HG02973 (cell line): ENCODE measurements around the gene ANKS1B.
"Not testable (repeated sequence)": the region's sequence is repeated elsewhere in the genome, so short reads cannot be mapped to it uniquely, and the experiment has no call there.

Source experiments
- ATAC-seq: cut with Tn5 transposase; IDR thresholded peaks from one replicate; pipeline ENCODE4 v1.9.1; 2021; ENCODE audit warnings: moderate library complexity; ENCODE audit not compliant: unreplicated experiment

The ANKS1B gene

DNA sequence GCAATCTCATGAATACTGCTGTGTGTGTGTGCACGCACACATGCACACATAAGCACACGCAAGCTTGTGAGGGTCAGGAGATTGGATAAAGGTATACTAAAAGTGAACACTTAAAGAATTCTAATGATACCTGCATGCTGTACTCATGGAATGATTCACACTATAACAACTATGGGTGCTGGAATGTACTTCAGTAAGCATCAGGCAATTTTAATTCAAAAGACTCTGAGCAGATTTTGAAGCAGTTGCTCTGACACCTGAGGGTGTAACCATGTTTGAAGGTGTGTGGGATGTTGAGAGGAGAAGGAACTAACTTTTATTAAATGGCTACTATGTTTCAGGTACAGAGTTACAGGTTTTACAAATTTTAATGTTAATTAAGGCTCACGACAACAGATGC is 275.6 kb downstream of the ANKS1B start:
- ATAC-seq, result no peak

DNA sequence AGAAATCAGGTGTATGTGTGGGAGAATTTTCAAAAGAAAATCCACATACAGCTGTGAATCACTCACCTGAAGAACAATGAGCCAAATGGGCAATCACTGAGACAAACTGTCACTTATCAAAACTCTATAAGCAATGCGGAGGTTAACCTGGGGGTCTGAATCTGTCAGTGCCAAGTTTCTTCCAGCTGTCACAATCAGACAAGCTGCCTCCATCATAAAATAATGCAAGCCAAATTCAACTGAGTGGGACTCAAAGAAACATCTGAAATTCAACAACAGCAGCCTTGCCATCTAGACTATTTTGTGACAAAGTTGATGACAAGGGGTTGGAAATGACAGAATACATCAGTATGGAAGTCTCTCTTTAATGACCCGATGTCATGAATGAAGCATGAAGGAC is 276.9 kb downstream of the ANKS1B start:
- no peak for ATAC-seq

DNA sequence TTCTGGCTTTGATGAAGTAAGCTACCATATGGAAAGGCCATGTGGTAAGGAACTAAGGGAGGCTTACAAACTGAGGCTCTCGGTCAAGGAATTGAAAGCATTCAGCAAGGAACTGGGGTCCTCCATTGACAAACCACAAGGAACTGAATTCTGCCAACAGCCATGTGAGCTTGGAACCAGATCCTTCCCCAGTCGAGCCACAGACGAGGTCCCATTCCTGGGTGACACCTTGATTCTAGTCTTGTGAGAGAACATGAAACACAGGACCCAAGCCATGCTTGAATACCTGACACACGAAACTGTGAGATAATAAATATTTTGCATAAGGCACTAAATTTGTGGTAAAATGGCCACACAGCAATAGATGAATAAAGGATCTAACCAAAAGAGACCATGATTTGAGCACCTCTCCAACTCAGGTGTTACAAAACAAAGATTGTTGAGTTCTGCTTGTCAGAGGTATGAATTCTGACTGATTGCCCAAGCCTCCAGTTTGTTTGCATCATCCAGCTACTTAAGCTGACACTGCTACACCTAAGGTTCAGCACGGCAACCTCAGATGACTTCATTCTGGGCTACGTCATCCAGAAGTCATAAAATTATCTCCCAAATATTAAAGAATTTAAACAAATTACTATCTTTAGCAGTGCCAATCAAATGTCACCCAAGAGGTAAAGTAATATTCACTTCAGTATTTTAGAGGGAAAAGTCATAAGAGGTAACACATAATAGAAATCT is 277.8 kb downstream of the ANKS1B start:
- ATAC-seq, result no peak

DNA sequence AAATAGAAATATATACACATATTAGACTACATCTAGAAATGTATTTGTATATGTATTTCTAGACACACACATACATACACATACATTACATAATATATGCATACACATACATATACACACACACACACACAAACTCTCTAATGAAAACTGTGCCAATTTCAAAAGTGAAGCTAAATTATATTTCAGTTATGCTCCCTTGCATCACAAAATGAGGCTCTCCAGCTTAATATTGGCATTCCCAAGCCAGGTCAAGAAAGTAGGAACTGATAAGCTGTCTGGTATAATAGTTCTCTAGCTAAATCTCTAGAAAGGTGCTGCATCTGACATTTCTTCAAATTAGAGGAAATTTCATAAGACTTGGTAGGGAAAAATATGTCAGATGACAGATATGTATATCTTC is 280.3 kb downstream of the ANKS1B start:
- ATAC-seq, result no peak

DNA sequence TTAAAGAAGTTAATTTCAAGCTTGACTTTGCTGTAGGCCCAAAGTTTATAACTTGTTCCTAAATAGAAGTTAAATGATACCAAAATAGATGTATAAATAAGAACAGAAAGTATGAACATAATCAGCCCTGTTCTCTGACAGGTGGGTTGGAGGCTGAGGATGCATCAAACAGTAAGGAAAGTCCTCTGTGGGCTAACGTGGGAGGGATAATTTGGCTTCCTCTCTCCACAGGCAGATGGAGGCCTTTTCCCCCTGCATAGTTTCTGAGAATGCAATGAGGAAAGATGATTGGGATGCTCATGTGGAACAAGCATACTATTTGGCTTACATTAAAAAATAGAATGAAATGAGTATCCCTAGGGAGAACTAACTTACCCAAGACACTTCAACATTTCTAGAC is 280.7 kb downstream of the ANKS1B start:
- ATAC-seq, result no peak

DNA sequence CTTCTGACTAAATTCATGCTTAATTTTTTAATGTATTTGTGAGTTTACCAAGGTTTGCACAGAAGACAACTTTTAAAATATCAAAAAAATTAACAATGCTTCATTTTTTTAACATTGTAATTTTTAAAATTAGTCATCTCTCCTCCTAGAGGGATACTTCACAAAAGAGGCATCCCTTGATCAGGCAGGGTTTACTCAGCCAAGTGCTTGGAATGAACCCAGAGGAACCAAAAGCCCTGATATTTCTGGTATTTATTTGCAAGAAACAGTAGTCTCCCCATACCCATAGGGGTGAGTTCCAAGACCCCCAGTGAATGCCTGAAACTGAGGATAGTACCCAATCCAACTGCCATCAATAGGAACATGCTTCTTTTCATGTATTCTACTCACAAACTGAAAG is 284.7 kb downstream of the ANKS1B start:
- ATAC-seq, result no peak

DNA sequence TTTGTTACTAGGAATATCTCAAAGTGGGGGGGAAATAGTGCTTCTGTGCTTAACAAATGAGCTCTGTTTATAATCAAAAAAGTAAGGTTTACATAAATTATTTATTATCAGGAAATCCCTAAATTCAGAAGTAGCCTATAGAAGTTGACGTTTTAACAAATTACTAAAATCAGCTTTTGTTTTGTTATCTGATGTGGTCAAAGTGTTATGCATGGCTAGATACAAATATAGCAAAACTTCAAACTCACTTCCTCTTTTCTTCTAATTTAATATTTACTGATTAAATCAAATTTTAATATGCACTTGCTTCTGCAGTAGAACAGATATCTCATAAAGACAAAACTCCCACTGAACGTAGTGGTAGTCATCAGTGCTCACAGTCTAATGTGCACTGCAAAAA is 289.7 kb downstream of the ANKS1B start:
- no peak for ATAC-seq

DNA sequence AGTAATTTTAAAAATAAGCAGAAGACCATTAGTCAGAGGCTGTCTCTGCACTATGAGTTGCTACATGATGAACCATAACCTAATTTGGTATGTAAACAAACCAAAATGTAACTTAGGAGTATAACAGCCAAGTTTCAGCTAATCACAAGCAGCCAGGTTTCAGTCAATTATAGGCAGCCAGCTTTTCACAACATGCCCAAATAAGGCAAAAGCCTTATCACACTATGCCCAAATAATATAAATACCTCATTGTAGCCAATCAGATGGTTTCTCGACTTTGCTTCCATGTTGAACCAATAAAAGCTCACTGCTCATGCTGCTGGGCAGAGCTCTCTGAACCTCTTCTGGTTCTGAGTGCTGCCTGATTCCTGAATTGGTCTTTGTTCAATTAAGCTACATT is 298.6 kb downstream of the ANKS1B start:
- no peak for ATAC-seq

DNA sequence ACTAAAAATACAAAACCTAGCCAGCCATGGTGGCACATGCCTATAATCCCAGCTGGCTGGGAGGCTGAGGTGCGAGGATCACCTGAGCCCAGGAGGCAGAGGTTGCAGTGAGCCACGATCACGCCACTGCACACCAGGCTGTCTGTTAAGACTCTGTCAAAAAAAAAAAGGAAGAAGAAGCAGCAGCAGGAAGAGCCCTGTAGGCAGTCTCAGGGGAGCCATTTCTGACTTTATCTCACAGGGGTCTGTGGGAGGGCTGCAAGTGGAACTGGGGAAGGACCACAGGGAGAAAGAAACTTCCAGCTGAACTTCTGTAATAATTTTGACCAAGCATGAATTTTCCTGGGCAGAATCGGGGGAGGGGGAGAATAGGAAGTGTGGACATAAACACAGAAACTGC is 304.5 kb downstream of the ANKS1B start:
- no peak for ATAC-seq

DNA sequence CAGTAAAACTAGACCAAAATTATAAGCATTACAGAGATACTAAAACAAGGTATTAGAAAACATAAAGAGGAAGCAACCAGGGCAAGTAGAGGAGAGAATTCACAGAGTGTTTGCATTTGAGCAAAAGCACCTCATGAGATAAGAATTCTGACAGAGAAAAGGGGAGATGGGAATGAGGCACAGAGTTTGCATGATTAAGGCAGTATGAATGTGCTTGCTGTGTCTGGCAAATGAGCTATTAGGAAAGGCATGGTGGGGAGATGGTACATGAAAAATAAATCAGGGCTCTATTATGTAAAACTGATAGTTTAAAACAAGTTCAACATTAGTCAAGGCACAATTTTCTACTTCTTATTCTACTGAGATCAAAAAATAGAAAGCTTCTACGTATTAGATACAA is 314.1 kb downstream of the ANKS1B start:
- ATAC-seq, result no peak

DNA sequence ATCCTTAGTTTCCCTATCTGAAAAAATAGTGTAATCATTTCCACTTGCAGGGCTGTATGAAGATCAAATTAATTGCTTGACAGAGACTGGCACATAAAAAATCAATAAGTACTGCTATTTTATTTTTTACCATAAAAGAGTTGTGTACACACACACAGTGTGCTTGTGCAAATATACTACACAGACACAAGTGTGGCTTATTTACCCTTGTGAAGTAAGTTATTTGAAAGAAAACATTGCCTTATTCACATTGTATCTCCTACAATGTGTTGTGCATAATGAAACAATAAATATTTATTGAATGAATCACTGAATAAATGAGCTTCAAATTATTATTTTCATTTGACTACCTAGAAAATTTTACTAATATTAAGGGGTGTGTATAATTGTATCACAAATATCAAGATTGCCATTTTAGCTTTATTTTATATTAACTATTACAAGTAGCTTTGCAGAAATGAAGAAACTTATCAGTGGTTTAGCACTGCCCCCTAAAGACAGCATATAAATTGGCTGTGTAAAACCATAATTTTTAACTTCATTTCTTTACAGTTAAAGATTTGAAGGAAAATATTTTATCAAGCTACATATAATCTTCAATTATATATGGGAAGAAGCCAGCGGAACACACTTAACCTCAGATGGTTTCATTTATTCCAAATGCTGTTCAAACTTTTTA is 325.9 kb downstream of the ANKS1B start:
- ATAC-seq, result no peak

DNA sequence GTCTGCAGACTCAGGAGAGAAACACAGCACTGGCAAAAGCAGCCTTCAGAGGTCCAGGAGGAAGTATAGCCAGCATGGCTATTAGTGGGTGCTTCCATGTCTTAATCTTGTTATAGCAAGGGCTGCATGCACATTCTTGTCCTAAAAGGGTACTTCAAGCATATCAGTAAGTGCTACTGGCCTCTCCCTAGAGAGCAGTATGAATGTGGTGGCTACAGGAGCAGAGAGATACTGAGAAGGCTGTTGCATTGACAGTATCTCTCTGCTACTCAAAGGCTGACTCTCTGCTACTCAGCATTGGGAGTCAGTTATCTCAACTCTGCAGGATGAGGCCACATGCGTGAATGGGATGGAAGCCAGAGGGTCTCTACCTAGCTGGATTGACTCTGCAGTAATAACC is 335.2 kb downstream of the ANKS1B start:
- ATAC-seq, result no peak

DNA sequence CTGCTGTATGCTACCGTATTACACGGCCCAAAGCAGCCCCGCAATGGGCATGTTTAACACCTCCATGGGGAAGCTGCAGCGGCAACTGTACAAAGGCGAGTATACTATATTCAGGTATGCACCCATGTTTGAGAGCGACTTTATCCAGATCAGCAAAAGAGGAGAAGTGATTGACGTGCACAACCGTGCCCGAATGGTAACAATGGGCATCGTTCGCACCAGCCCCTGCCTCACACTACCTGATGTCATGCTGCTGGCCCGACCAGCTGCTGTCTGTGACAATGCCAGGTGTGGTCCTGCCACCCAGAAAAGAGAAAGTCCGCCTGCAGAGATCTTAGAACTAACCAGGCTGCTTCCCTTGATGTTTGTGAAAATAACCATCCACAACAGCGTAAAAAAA is 336.6 kb downstream of the ANKS1B start:
- no peak for ATAC-seq

DNA sequence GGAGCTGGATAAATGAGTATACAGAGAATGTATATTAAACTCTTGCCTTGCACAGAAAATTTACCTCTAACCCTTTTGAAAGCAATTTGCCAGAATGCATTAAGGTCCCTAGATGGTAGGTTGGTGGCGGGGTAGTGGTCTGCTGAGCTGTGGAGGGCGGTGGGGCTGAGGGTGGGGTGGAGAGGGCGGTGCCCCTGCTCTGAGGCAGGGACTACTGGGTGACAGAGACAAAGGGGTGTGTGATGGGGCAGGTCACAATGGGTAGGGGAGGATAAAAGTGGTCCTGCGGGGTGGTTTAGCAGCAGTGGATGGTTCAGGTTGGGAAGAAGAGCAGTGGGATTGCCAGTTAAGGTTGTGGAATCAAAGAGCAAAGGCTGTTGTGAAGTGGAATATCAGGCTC is 337.3 kb downstream of the ANKS1B start, which contains the start of gene GARIN6:
Gene GARIN6, plus strand, starts transcription at position 301 of the 400 bp plus-strand sequence. CDS start 422 bp downstream, outside the sequence.
- ATAC-seq, result no peak

DNA sequence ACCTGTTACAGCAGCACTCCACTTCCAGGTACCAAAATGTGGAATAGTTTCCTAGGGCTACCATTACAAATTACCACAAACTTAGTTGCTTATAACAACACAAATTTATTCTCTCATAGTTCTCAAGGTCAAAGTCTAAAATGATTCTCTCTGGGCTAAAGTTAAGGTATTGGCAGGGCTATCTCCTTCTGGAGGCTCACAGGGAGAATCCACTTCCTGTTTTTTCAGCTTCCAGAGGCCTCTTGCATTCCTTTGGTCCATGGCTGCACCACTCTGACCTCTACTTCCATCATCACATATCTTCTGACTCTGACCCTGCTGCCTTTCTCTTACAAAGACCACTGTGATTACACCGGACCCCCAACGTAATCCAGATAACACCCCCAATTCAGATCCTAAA is 340.1 kb downstream of the ANKS1B start:
- no peak for ATAC-seq

DNA sequence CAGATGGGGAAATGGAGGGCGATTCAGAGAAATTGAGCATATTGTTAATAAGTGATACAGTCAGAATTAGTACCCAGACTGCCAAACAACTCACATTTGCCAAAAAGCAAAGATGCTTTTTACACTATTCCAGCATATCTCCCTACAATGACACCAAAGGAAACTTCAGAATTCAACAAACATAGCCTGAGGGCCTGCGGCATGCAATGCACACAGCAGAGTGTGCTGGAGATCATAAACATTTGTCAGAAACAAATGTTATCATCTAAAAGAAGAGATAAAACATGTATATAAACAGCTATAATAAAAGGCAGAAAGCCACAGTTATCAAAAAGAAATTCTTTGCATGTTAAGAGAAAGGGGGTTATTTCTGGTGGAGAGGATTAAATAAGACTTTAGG is 357.3 kb downstream of the ANKS1B start:
- ATAC-seq, result no peak

DNA sequence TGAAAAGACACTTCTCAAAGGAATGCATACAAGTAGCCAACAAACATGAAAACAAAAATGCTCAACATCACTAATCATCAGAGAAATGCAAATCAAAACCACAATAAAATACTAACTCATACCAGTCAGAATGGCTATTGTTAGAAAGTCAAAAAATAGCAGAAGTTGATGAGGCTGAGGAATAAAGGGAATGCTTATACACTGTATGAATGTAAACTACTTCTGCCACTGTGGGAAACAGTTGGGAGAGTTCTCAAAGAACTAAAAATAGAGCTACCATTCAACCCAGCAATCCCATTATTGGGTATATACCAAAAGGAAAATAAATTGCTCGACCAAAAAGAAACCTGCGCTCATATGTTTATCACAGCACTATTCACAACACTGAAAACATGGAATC is 360.1 kb downstream of the ANKS1B start:
- ATAC-seq, result not testable (repeated sequence)

DNA sequence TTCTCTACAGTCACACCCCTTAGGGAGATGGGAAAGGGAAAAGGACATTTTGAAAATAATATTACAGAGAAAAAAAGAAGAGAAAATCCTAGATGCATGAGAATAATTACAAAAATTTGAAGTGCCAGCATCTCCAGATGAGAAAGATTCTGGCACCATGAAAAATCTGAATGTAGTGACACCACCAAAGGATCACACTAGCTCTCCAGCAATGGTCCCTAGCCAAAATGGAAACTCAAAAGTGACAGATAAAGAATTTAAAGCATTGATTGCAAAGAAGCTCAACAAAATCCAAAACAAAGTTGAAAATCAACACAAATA is 364.6 kb downstream of the ANKS1B start:
- no peak for ATAC-seq

DNA sequence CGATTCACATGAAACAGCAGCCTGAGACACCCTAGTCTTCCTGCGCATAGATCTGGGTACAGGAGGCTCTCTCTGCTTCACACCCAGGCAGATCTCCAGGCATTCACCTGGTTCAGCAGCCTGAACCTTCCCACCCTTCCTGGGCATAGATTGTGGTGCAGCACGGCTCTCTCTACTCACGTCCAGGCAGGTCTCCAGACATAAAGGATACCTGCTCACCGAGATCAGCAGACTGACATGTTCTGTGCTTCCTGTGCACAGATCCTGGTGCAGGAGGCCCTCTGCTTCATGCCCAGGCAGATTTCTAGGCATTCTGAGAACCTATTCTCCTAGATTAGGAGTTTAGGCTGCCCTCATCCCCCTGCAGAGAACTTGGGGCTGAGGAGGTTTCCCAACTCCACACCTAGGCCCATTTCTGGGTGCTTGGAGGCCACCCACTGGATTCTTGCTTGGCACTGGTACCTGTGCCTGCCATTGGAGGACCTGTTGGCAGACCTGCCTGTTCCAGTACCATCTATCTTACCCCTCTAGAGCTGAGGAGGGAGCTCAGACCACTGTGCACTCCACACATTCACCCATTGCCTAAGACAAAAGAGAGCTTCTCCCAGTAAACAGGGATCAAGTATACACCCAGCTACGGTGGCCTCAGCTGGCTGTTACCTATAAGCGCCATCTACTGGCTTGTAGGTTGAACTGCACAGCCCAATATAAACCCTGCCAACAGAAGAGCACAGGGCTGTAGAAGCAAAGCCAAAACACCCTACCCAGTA is 365.2 kb downstream of the ANKS1B start:
- ATAC-seq, result peak; percentile 90

DNA sequence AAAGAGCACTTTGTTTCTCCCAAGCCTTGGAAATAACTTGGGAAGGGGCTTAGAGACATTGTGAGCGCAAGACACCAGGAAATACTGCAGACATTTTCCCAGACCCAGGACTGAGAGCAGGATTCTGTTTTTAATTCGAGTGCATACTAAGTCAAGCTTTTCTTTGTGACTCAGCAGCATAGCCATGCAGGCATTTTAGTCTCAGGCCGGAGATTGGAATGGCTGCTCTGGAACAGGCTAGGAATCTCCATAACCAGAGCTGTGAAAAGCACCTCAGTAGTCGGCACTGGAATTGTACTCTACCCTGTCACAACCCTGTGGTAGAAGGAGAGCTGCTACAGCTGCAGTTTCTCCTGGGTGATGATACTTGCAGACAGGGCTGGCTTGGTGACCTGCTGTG is 366.1 kb downstream of the ANKS1B start:
- ATAC-seq, result no peak

DNA sequence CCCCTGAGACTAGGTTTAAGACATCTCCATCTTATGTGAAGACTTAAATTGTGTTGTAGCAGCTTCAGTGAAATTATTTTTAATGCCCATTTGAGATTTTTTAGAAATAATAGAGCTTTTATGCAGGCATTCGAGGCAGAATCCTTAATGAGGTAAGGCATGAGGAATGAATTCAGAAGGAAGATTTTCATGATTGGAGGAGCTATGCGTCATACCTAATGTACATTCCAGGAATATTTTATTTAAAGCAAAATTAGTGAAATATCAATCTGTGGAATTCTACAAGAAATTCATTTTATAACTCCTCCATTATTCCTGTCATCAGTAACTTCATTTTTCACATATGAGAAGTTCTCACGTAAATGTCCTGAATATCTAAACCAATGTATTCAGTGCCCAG is 373.1 kb downstream of the ANKS1B start:
- no peak for ATAC-seq

DNA sequence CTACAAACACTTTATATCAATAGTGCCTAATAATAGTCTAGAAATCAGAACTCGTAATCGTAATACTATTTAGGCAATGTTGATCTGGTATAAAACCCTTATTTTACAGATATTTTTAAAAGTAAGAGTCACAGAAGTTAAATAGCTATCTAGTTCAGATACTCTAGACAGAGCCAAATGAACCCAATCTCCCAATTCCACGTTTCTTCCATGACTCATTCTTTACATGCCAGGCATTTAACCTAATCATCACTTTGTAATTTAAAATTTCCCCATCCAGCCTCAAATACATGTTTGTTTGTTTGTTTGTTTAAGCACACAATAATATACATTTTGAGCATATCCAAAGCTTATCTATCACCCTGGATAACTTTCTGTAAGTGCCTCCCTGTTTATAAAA is 373.6 kb downstream of the ANKS1B start:
- no peak for ATAC-seq
